ACC112 (cell line): Measurements from ENCODE around the gene NKAPL.

Experiments
- H2AFZ ChIP-seq: fragments of 200-600 bp; sonication (generic); one replicate; pipeline ENCODE4 v1.6.0; 2017; ENCODE audit warnings: antibody characterized with exemption, low read length; ENCODE audit not compliant: unreplicated experiment
- H3K27ac ChIP-seq: fragments of 200-600 bp; sonication (generic); 2 replicates; pipeline ENCODE4 v1.5.1; 2014; ENCODE audit warnings: low read depth, mild to moderate bottlenecking, antibody characterized with exemption, low read length, moderate library complexity
- H3K27me3 ChIP-seq: fragments of 200-600 bp; sonication (generic); 2 replicates; pipeline ENCODE4 v1.6.1; 2014; ENCODE audit warnings: mild to moderate bottlenecking, antibody characterized with exemption, low read length, moderate library complexity, mixed read lengths; ENCODE audit not compliant: insufficient read depth
- H3K36me3 ChIP-seq: fragments of 200-600 bp; sonication (generic); 2 replicates; pipeline ENCODE4 v1.6.1; 2016; ENCODE audit warnings: mild to moderate bottlenecking, antibody characterized with exemption, low read length, moderate library complexity, mixed read lengths; ENCODE audit not compliant: insufficient read depth
- H3K4me1 ChIP-seq: fragments of 200-600 bp; sonication (generic); one replicate; pipeline ENCODE4 v1.6.1; 2016; ENCODE audit warnings: low read length, mixed read lengths; ENCODE audit not compliant: insufficient read depth, unreplicated experiment, control insufficient read depth
- H3K4me3 ChIP-seq: fragments of 200-600 bp; sonication (generic); 2 replicates; pipeline ENCODE4 v1.5.1; 2014; ENCODE audit warnings: mild to moderate bottlenecking, low read depth, low read length
- H3K79me2 ChIP-seq: fragments of 200-600 bp; sonication (generic); one replicate; pipeline ENCODE4 v1.6.0; 2016; ENCODE audit warnings: low read length; ENCODE audit not compliant: control insufficient read depth, unreplicated experiment, insufficient read depth

NKAPL gene

DNA sequence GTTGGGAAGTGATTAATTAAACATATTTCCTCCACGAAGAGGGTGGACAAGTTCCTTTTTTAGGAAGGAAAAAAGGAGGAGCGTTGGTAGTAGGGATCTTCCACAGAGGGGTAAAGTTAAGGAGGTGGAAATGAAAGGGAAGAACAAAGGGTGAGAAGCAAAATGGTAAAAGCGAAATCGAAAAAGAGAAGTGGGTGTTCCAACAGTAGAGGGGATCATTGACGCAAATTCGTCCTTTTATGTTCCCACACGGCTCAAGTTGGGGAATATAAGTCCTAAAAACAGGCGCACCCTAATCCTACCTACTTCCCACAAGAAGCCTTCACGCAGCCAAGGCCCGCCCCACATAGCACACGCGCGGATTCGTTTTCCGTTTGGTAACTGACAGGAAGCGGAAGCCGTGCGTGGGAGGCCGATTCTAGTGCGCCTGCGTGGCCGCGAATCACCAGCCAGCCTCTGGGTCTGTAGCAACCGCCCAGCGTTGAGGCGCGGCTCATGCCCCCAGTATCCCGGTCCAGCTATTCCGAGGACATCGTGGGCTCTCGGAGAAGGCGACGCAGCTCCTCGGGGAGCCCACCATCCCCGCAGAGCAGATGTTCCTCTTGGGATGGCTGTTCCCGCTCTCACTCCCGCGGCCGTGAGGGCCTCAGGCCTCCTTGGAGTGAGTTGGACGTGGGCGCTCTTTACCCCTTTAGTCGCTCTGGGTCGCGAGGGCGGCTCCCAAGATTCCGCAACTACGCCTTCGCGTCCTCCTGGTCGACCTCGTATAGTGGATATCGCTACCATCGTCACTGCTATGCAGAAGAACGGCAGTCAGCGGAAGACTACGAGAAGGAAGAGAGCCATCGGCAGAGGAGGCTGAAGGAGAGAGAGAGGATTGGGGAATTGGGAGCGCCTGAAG lies at the start of gene NKAPL:
TSS of gene NKAPL (plus strand) at position 421 of the 901 bp plus-strand sequence. CDS start at position 496, 75 bp downstream.
- H3K79me2 ChIP-seq = no peaks in the 10 kb centered on the region
- H3K27me3 ChIP-seq = no peaks in the 10 kb centered on the region
- peak within 1 kb of the TSS; percentile 43; the same call in 1 of the 2 replicates for H3K4me3 ChIP-seq
- peaks cover under 1% of the 10 kb centered on the region for H3K4me1 ChIP-seq
- H3K36me3 ChIP-seq = no peaks in the 10 kb centered on the region
- peak within 1 kb of the TSS; percentile 92 for H2AFZ ChIP-seq
- no peak within 1 kb of the TSS for H3K27ac ChIP-seq

GRCh38 chr6:28209753-28210535 lies 49.2 kb upstream of the NKAPL start:
- Histone ChIP-seq H3K36me3 (no peaks in the 10 kb centered on the region), H3K4me1 (no peaks in the 10 kb centered on the region), H2AFZ (no peak overlapping the region), H3K27ac (no peak overlapping the region), H3K79me2 (no peaks in the 10 kb centered on the region), H3K4me3 (no peak overlapping the region), H3K27me3 (peaks cover 67% of the 10 kb centered on the region)

GRCh38 chr6:28211840-28212509 lies 47.1 kb upstream of the NKAPL start:
- no peaks in the 10 kb centered on the region for H3K4me1 ChIP-seq
- peak overlapping the region; percentile 46 for H2AFZ ChIP-seq
- peaks cover 60% of the 10 kb centered on the region for H3K27me3 ChIP-seq
- H3K27ac ChIP-seq = no peak overlapping the region
- H3K79me2 ChIP-seq = no peaks in the 10 kb centered on the region
- H3K36me3 ChIP-seq = no peaks in the 10 kb centered on the region
- H3K4me3 ChIP-seq = peak overlapping the region; percentile 81

DNA sequence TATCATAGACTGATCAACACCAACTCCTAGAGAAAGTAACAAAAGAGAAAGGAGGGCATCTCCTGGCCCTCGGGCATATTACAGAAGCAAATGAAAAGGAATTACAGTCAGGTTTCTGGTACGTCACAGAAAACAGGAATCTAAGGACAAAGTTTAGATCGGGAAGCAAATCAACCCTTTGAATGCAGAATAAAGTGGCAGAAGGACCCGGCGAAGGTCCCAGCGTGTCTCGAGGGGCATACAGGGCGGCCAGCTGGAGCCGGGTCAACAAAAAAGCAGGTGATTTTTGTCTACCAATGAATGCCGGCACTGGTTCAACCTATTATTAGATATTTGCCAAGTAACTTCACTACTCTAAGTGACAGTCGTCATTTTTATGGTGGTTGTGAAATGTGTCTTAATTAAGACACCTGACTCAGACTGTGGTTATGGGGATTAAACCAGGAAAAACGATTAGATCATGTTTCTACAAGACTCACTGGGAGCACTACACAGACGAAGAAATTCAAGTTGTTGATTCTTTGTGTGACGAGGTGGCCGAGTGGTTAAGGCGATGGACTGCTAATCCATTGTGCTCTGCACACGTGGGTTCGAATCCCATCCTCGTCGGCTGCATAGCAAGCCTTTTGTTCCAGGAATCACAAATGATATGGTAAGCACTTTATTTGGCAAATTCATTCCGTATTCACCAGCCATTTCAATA lies 46.4 kb upstream of the NKAPL start:
- Histone ChIP-seq H3K36me3 (no peaks in the 10 kb centered on the region), H3K4me1 (no peaks in the 10 kb centered on the region), H2AFZ (peak overlapping the region; percentile 46), H3K27ac (no peak overlapping the region), H3K79me2 (no peaks in the 10 kb centered on the region), H3K27me3 (peaks cover 53% of the 10 kb centered on the region), H3K4me3 (peak overlapping the region; percentile 81)

GRCh38 chr6:28213213-28213523 lies 45.9 kb upstream of the NKAPL start:
- H2AFZ ChIP-seq = no peak overlapping the region
- no peaks in the 10 kb centered on the region for H3K4me1 ChIP-seq
- no peak overlapping the region for H3K27ac ChIP-seq
- H3K79me2 ChIP-seq = no peaks in the 10 kb centered on the region
- peaks cover 48% of the 10 kb centered on the region for H3K27me3 ChIP-seq
- peak overlapping the region; percentile 81 for H3K4me3 ChIP-seq
- no peaks in the 10 kb centered on the region for H3K36me3 ChIP-seq

GRCh38 chr6:28215425-28215824 lies 43.7 kb upstream of the NKAPL start:
- H2AFZ ChIP-seq = no peak overlapping the region
- H3K4me1 ChIP-seq = no peaks in the 10 kb centered on the region
- no peaks in the 10 kb centered on the region for H3K79me2 ChIP-seq
- no peak overlapping the region for H3K4me3 ChIP-seq
- no peak overlapping the region for H3K27ac ChIP-seq
- H3K27me3 ChIP-seq = peaks cover 26% of the 10 kb centered on the region
- H3K36me3 ChIP-seq = no peaks in the 10 kb centered on the region

- Histone ChIP-seq H3K79me2 (no peaks in the 10 kb centered on the region), H3K36me3 (no peaks in the 10 kb centered on the region), H2AFZ (no peak overlapping the region), H3K4me3 (peak overlapping the region; percentile 71; the same call in 1 of the 2 replicates), H3K4me1 (no peaks in the 10 kb centered on the region), H3K27ac (no peak overlapping the region), H3K27me3 (peaks cover 14% of the 10 kb centered on the region; the same call in 1 of the 2 replicates)
Measured at GRCh38 chr6:28217890-28218289, 41.2 kb upstream of the NKAPL start.

- H3K36me3 ChIP-seq = no peaks in the 10 kb centered on the region
- H3K4me1 ChIP-seq = no peaks in the 10 kb centered on the region
- no peak overlapping the region for H3K27ac ChIP-seq
- H3K4me3 ChIP-seq = peak overlapping the region; percentile 71
- H2AFZ ChIP-seq = peak overlapping the region; percentile 95
- no peaks in the 10 kb centered on the region for H3K79me2 ChIP-seq
- H3K27me3 ChIP-seq = peaks cover 14% of the 10 kb centered on the region; the same call in 1 of the 2 replicates
Measured at GRCh38 chr6:28218312-28219248, 40.5 kb upstream of the NKAPL start.

- H3K36me3 ChIP-seq = no peaks in the 10 kb centered on the region
- peaks cover 4% of the 10 kb centered on the region for H3K4me1 ChIP-seq
- no peak overlapping the region for H3K4me3 ChIP-seq
- H3K27ac ChIP-seq = no peak overlapping the region
- H3K27me3 ChIP-seq = peaks cover 6% of the 10 kb centered on the region; the same call in 1 of the 2 replicates
- H2AFZ ChIP-seq = peak overlapping the region; percentile 3
- H3K79me2 ChIP-seq = no peaks in the 10 kb centered on the region
Measured at GRCh38 chr6:28220257-28221133, 38.6 kb upstream of the NKAPL start.
